Smooth muscle cell of the brain vasculature (primary cell): ENCODE results near the gene UFL1.
"Not testable (repeated sequence)": the region's sequence is repeated elsewhere in the genome, so short reads cannot be mapped to it uniquely, and the experiment has no call there.

Experiments
- DNase-seq: peaks from one replicate; pipeline ENCODE4 v3.0.0-alpha.2; 2012; ENCODE audit warnings: low read depth, low spot score

UFL1 gene

DNA sequence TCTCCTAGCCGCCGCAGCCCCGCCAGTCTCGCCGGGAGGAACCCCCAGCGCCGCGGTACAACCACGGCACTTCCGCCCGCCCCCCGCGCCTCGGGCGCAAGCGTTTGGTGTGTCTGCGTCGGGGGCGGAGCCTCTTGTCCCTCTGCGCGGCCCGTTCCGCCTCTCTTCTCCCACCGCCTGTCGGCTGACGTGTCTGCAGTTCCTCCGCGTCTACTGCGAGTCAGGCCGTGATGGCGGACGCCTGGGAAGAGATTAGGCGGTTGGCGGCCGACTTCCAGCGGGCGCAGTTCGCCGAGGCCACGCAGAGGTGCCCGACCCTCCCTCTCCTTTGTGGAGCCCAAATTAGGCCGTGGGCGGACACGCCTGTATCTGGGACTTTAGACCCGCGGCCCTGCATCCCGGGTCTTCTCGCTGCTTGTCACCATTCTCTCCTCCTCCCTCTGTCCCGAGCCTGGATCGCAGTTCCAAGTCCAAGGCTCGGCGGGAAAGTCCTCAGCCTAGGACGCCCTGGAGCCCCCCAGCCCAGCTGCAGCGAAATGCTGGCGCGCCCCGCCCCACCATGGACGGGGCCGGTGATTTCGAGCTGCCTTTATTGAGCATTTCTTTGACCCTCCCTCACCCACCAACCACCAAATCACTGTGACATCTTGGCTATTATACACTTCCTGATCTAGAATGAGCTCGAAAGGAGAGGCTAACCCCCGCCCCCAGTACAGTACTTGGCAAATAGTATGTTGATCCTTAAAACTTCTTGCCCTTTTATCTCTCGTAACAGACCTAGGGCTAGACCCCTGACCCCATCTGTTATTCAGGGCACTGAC, at the start of gene UFL1:
UFL1 (plus strand) TSS at position 163 of the 821 bp plus-strand sequence; CDS start at position 231, 68 bp downstream.
- DNase-seq = peak; percentile 65

DNA sequence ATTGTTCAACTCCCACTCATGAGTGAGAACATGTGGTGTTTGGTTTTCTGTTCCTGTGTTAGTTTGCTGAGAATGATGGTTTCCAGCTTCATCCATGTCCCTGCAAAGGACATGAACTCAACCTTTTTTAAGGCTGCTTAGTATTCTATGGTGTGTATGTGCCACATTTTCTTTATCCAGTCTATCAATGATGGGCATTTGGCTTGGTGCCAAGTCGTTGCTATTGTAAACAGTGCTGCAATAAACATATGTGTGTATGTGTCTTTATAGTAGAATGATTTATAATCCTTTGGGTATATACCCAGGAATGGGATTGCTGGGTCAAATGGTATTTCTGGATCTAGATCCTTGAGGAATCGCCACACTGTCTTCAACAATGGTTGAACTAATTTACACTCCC, 49.3 kb upstream of the UFL1 start:
- DNase-seq = not testable (repeated sequence)

DNA sequence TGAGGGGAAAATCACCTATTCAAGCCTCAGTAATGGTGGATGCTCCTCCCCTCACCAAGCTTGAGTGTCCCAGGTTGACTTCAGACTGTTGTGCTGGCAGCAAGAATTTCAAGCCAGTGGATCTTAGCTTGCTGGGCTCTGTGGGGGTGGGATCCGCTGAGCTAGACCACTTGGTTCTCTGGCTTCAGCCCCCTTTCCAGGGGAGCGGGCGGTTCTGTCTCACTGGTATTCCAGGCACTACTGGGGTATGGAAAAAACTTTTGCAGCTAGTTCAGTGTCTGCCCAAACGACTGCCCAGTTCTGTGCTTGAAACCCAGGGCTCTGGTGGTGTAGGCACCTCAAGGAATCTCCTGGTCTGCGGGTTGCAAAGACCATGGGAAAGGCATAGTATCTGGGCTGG, 42.9 kb upstream of the UFL1 start:
- no peak for DNase-seq

DNA sequence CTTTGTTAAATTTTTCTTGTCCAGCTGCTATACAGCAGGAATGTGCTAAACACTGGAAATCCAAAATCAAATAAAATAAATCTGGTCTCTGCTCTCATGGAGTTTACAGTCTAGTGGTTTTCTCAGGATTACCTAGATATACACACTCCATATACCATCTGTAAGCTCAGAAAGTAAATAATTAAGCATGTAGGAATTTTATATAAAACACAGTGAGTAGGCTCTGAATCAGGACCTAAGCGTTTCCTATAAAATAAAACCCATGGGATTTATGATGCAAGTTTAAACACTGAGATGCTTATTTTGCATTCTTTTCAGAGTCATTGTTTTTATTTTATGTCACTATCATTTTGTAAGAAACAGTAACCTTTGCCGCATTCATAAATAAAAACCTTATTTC, 29.7 kb upstream of the UFL1 start:
- no peak for DNase-seq

DNA sequence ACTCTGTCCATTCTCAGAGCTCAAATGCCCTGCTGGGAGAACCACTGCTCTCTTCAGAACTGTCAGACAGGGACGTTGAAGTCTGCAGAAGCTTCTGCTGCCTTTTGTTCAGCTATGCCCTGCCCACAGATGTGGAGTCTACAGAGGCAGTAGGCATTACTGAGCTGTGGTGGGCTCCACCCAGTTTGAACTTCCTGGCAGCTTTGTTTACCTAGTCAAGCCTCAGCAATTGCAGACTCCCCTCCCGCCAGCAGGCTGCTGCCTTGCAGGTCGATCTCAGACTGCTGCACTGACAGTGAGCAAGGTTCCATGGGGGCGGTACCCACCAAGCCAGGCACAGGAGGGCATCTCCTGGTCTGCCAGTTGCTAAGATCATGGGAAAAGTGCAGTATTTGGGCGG, 21.8 kb upstream of the UFL1 start:
- DNase-seq = no peak

DNA sequence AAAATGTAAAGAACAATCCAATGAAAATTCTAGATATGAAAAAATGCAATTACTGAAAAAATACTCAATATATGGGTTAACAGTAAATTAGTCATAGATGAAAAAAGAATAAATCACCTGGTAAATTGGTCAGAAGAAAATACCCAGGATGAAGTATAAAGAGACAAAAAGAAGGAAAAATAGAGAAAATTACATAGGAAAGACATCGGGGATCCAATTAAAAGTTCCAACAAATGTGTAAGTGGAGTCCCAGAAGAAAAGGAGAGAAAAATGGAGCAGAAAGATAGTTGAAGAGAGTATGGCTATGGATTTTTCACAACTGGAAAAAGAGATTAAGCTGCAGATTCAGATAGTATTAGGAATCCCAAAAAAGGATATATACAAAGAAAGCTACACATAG, 18.7 kb upstream of the UFL1 start:
- no peak for DNase-seq

DNA sequence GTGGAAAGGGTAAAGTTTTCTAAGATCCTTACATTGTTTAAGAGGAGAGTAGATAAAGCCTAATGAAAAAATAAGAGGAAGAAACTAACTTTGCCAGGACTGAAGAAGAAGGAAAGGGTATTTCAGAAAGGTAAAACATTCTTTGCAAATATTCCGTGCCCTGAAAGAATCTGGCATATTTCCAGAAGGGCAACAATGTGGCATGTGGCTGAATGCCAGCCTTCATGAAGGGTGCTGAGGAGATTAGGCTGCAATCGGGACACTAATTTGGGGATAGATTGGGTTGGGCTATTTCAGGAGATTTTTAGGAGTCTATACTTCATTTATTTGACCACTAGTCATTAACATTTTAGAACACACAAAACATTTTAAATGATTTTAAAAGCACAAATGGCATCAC, 16.2 kb upstream of the UFL1 start:
- no peak for DNase-seq

DNA sequence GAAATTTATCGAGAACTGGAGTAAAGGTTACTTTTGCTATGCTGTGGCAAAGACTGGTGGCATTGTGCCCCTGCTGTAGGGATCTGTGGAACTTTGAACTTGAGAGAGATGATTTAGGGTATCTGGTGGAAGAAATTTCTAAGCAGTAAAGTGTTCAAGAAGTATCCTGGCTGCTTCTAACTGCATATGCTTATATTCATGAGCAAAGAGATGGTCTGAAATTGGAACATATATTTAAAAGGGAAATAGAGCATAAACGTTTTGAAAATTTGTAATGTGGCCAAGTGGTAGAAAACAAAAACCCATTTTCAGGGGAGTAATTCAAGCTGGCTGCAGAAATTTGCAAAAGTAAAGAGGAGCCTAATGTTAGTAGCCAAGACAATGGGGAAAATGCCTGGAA, 12.3 kb upstream of the UFL1 start:
- no peak for DNase-seq

DNA sequence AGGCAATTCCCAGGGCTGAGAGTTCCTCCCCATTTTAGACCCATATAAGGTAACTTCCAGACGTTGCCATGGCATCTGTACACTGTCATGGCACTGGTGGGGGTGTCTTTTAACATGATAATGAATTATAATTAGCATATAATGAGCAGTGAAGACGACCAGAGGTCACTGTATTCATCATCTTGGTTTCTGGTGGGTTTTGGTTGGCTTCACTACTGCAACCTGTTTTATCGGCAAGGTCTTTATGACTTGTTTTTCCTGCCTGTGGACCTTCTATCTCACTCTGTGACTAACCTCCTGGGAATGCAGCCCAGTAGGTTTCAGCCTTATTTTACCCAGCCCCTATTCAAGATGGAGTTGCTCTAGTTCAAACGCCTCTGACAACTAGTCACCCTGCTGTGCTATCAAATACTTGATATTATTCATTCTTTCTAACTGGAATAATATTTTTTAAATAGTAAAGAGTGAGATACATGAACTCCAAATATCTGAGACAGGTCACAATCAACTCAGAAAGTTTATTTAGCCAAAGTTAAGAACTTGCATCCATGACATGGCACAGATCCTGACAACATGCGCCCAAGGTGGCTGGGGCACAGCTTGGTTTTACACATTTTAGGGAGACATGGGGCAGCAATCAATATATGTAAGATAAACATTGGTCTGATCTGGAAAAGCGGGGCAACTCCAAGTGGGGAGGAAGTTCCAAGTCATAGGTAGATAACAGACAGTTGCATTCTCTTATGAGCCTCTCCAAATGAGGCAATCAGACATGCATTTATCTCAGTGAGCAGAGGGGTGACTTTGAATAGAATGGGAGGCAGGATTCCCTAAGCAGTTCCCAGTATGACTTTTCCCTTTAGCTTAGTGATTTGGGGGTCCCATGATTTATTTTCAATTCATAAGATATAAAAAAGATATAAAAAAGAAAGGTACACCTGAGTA, 1.2 kb upstream of the UFL1 start:
- no peak for DNase-seq

DNA sequence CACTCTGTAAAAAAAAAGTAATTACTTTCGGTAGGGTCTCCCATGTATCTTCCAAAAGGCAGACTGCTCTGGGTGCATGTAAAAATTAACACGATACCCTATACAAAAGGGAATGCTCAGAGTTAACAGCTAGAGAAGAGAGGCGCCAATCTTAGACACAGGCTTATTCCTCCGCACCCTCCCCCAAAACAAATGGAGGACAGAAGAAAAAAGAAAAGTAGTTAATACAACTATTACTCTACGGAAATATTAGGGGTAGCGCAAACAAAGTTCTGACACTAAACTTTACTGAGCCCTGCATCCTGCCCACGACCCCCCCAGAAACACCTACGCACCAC, 331 bp upstream of the UFL1 start:
- DNase-seq = no peak

DNA sequence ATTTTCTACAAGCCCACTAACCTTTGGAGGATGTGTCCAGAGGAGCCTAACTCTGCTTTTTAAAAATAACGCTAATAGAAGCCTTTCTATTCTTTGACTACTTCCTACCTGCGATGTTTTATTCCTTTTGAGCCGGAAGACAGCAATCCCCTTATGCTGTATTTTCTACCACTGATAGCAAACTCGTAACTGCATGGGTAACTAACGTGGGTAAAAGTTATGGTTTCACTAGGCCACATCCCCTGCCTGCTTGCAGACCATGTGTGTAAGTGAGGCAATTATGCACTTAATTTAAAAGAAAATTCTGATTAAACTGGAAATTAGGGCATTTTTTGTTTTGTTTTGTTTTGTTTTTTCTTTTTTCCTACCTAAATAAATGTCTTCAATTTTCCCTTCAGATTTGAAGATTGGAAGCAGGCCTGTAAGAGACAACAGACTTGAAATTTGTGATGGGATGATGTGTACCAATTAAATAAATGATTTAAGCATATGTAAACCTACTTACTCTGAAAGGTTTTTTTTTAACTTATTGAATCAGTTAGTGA, 931 bp downstream of the UFL1 start:
- DNase-seq = no peak

DNA sequence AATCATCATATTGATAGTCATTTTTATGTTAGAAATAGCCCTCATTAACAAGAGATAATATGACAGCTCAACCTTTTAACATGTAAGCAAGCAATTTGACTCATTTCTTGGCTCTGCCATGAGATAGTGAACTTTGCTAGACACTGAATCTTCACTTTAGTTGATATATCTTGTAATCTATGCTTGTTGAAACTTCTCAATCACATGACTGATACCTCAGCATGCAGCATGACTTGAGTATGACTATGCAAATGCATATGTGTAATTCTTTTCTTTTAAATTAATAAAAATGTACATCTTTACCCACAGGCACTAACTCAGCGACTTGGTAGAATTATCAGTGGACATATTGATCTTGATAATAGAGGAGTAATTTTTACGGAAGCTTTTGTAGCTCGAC, 6.6 kb downstream of the UFL1 start:
- DNase-seq = no peak

DNA sequence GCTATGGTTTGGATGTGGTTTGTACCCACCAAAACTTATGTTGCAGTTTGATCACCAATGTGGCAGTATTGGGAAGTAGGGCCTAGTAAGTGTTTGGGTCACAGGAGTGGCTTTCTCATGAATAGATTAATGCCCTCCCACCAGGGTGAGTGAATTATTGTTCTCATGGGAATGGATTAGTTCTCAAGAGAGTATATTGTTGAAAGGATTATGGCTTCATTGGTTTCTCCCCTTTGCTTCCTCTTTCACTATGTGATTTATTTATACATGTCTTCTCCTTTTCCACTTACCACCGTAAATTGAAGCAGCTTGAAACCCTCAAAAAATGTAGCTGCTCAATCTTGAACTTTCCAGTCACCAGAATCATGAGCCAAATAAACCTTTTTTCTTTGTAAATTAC, 10.8 kb downstream of the UFL1 start:
- DNase-seq = no peak

DNA sequence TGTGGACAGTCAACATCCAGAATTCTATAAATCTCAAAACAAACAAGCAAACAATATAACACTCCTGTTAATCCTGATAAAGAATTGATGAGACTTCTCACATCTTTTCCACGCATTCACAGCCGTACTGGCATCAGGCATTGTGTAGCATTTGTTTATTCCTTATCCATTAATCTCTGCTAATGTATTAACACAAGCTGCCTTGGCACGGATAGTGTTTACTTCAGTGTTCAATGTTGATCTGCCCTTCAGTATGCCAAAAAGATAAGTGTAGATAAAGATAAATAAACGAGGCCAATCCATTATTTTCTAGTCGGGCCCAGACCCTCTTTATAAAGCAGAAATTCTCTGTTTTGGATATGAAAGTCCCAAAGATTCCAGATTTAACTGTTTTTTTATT, 16.1 kb downstream of the UFL1 start:
- DNase-seq = no peak

DNA sequence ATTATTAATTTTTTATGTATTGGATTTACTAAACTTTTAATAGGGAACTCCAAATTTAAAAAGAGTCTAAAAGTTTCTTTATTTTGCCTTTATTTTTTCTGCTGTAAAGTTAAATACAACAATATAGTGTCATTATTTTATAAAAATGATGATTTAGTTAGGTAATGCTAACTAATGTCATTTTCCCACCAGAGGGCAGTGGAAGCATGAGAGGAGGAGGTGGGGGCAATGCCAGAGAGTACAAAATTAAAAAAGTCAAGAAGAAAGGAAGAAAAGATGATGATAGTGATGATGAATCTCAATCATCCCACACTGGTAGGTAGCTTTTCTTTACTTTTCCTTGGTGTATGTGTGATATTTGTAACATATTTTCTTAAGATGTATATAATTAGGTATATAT, 21.1 kb downstream of the UFL1 start:
- DNase-seq = no peak

DNA sequence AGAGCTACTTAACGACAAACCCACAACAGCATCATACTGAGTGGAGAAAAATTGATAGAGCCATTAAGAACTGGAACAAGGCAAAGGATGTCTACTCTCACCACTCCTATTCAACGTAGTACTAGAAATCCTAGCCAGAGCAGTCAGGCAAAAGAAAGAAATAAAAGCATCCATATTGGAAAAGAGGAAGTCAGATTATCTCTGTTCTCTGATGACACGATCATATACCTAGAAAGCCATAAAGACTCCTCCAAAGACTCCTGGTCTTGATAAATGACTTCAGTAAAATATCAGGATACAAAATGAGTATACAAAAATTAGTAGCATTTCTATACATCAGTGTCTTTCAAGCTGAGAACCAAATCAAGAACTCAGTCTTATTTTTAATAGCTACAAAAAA, 24.3 kb downstream of the UFL1 start:
- no peak for DNase-seq

DNA sequence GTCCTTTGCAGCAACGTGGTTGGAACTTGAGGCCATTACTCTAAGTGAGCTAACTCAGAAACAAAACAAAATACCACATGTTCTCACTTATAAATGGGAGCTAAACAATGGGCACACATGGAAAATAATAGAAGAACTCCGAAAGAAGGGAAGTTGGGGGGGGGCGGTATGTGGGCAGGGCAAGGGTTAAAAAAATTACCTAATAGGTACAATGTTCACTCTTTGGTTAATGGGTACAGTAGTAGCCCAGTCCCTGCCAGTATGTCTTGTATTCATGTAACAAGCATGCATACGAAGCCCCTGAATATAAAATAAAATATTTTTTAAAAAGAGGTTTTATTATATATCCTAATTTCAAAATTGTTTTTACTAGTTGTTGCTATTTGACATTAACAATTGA, 26.0 kb downstream of the UFL1 start:
- no peak for DNase-seq

DNA sequence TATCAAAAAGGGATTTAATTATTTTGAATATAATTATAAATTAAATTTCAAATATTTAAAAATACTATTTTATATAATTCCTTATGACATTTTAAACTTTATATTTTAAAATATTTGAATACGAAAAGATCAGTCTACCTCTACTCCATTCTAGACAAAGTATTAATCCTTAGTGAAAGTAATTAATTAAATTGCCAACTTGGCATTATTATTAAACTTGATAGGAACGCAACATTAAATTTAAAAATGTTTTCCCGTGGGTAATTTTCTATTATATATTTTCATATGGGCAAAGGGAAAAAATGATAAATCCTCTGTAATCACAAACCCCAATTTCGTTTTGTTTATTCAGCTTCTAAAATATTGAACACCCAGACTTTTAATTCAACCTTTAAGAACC, 33.0 kb downstream of the UFL1 start:
- DNase-seq = no peak

DNA sequence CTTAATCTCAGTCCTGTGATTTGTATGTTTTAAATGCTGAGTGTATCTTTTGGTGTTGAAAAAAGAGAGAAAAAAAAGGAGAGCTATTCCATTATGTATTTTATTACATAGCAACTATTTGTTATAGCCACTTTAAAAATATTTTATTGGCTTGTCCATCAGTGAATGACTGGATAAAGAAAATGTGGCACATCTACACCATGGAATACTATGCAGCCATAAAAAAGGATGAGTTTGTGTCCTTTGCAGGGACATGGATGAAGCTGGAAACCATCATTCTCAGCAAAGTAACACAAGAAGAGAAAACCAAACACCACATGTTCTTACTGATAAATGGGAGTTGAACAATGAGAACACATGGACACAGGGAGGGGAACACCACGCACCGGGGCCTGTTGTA, 38.1 kb downstream of the UFL1 start:
- DNase-seq = not testable (repeated sequence)

DNA sequence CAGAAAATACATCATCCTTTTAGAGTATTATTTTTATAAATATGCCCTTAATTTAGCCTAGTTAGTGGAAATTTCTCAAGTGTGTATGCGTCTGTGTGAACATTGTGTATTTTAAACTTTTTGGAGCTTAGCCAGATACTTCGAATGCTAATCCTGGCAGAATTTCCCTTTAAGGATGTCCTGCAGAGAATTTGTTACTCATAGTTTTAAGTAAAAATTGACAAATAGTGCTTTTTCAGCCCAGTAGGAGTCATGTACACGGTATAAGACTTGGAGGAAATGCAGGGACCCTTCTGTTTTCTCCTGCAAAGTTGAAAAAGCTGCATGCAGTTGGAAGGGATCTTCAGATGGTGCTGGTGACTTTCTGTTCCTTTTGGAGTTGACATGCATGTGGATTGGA, 41.3 kb downstream of the UFL1 start, which contains the start of gene FHL5:
FHL5 (plus strand) TSS at position 243 of the 400 bp plus-strand sequence. CDS start 40,486 bp downstream, outside the sequence.
- DNase-seq = no peak

DNA sequence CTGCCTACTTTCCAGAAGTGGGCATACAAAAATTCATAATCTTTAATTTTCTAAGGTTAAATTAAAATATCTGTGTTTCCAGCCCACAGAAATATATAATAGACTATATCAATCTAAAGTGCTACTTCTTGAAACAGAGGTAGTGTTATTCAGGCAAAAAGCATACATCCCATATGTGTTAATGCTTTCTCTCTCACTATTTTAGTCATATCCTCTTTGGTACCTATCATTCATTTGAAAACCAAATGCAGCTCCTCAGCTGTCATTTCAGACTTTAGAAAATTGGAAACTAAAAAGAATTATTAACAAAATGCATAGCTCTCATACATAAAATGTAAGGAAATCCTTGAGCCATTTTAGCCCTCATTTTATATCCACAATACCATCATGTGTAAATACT, 42.2 kb downstream of the UFL1 start:
- no peak for DNase-seq

DNA sequence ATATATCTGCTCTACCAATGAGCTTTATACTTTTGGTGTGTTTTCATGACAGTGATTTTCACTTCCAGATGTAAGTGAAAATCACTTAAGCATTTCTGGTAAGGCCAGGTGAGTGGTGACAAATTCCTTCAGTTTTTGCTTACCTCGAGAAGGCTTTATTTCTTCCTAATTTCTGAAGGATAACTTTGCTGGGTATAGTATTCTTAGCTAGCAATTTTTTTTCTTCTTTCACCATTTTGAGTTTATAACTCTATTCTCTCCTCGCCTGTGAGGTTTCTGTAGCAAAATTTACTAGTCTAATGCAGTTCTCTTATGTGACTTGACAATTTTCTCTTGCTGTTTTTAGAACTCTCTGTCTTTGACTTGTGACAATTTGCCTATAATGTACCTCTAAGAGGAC, 48.4 kb downstream of the UFL1 start:
- no peak for DNase-seq

DNA sequence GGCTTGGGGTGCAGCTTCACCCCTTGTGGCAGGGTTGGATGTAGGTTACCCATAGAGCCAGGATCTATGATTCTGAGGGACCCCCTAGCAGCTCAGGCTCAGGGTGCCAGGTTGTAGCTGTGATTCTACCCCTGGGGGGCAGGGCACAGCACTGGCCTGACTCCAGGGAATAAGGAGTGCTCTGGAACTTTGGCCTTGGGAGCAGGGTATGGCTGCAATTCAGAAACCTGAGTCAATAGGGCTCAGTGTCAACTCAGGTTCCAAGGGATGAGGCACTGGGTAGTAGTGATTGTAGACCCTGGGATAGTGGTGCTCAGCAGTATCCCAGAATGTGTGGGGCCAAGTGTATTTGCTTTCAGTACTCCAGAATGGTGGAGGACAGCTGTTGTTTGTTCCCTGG, 49.9 kb downstream of the UFL1 start:
- no peak for DNase-seq
